HCT116 (cell line): ENCODE data around the gene TMEM204. TPM values are rescaled to one million over a fixed set of nuclear protein-coding genes. Genes with fewer than 3 reads are reported as not detected.

Experiments used
- ATAC-seq: fragments of 200-7000 bp; cut with Tn5 transposase; 2 replicates; pipeline ENCODE4 v1.9.1; 2020; ENCODE audit warnings: mild to moderate bottlenecking, moderate library complexity
- BruUV-seq: library from RNA; stranded (reverse); fragments of 400-500 nt; replicated peaks from 2 replicates; lab custom pipeline; 2021; lab: Mats Ljungman, UMichigan
- CTCF ChIA-PET: fragments of 300-600 bp; sonication (Branson Sonifier 250); formaldehyde crosslinking; loops from one replicate; lab custom pipeline; 2021; ENCODE audit warnings: antibody characterized with exemption; lab: Charles Lee
- POLR2A ChIA-PET: fragments of 300-600, 350-600 bp; sonication (Branson Sonifier 250); formaldehyde crosslinking; loops from one replicate; lab custom pipeline; 2021; ENCODE audit warnings: antibody characterized with exemption; lab: Charles Lee
- RAD21 ChIA-PET, 2 experiments: fragments of 300-600 bp; sonication (Branson Sonifier 250); formaldehyde crosslinking; loops; one replicate each; lab custom pipeline; 2023; ENCODE audit warnings: low total read pairs in 2 of 2; ENCODE audit not compliant: uncharacterized antibody in 2 of 2, unreplicated experiment in 2 of 2, low non-redundant PET in 1 of 2; lab: Charles Lee
- DNase-seq: peaks from one replicate; pipeline ENCODE4 v3.0.0-alpha.2; 2010; ENCODE audit warnings: low read depth, low spot score
- H2AFZ ChIP-seq: fragments of 200-600 bp; shearing (Covaris generic), sonication (generic); 2 replicates; pipeline ENCODE4 v1.6.1; 2017; ENCODE audit warnings: low read depth, mixed run types, mixed read lengths, antibody characterized with exemption, low read length; ENCODE audit not compliant: poor library complexity, severe bottlenecking
- H3K27ac ChIP-seq: 2 replicates; pipeline ENCODE4 v1.5.1; 2012; ENCODE audit warnings: low read depth, low read length
- H3K27me3 ChIP-seq: fragments of 200-600 bp; sonication (generic); 2 replicates; pipeline ENCODE4 v1.6.1; 2016; ENCODE audit warnings: mixed run types, low read length, mixed read lengths; ENCODE audit not compliant: insufficient read depth
- H3K36me3 ChIP-seq, 2 experiments: fragments of 200-500 bp in 1 of 2; fragments of 200-600 bp in 1 of 2; sonication (Bioruptor generic) in 1 of 2; sonication (generic) in 1 of 2; 2 replicates each; pipeline versions ENCODE4 v1.5.1 to v1.6.1; 2014 to 2016; ENCODE audit warnings: low read length in 2 of 2, inconsistent platforms in 1 of 2, mixed read lengths in 1 of 2, mixed run types in 1 of 2; ENCODE audit not compliant: insufficient read depth in 2 of 2, control insufficient read depth in 1 of 2
- H3K4me1 ChIP-seq, 2 experiments: fragments of 200-600 bp in 1 of 2; sonication (generic) in 1 of 2; 2 replicates each; pipeline versions ENCODE4 v1.5.1 to v1.6.1; 2012 to 2017; ENCODE audit warnings: low read length in 2 of 2, inconsistent platforms in 1 of 2, mild to moderate bottlenecking in 1 of 2, mixed read lengths in 1 of 2, mixed run types in 1 of 2, moderate library complexity in 1 of 2; ENCODE audit not compliant: insufficient read depth in 2 of 2, control insufficient read depth in 1 of 2
- H3K4me2 ChIP-seq: fragments of 200-600 bp; sonication (generic); 2 replicates; pipeline ENCODE4 v1.6.1; 2017; ENCODE audit warnings: mixed run types, low read length, mixed read lengths
- H3K4me3 ChIP-seq, 2 experiments: fragments of 200-600 bp in 1 of 2; sonication (generic) in 1 of 2; replicated peaks in 1 of 2; 2 replicates each; pipeline ENCODE4 v1.5.1; 2011 to 2016; ENCODE audit warnings: low read length in 2 of 2, control low read depth in 1 of 2, low read depth in 1 of 2, mild to moderate bottlenecking in 1 of 2, mixed read lengths in 1 of 2, mixed run types in 1 of 2
- H3K79me2 ChIP-seq: fragments of 200-600 bp; sonication (generic); 2 replicates; pipeline ENCODE4 v1.6.1; 2017; ENCODE audit warnings: mild to moderate bottlenecking, mixed run types, low read length, moderate library complexity, mixed read lengths; ENCODE audit not compliant: insufficient read depth
- H3K9ac ChIP-seq: fragments of 200-600 bp; sonication (generic); 2 replicates; pipeline ENCODE4 v1.6.1; 2016; ENCODE audit warnings: low read length, mixed read lengths
- H3K9me2 ChIP-seq: fragments of 200-600 bp; sonication (generic), shearing (Covaris generic); 2 replicates; pipeline ENCODE4 v1.6.1; 2017; ENCODE audit warnings: mixed run types, mild to moderate bottlenecking, moderate library complexity; ENCODE audit not compliant: insufficient read depth
- H3K9me3 ChIP-seq, 2 experiments: fragments of 200-500 bp in 1 of 2; fragments of 200-600 bp in 1 of 2; sonication (Bioruptor generic) in 1 of 2; sonication (generic) in 1 of 2; 2 replicates each; pipeline ENCODE4 v1.6.1; 2014 to 2017; ENCODE audit warnings: low read length in 2 of 2, mixed read lengths in 2 of 2, inconsistent platforms in 1 of 2, low read depth in 1 of 2, mild to moderate bottlenecking in 1 of 2, mixed run types in 1 of 2, moderate library complexity in 1 of 2; ENCODE audit not compliant: control insufficient read depth in 1 of 2, insufficient read depth in 1 of 2
- H4K20me1 ChIP-seq: fragments of 200-600 bp; sonication (generic), shearing (Covaris generic); 2 replicates; pipeline ENCODE4 v1.6.1; 2017; ENCODE audit warnings: mixed run types, mild to moderate bottlenecking, moderate library complexity; ENCODE audit not compliant: insufficient read depth
- CBX3 ChIP-seq: IDR thresholded peaks from 2 replicates; pipeline ENCODE4 v1.6.1; 2012; ENCODE audit warnings: low read depth
- EGR1 ChIP-seq: IDR thresholded peaks from 2 replicates; pipeline ENCODE4 v1.6.1; 2012; ENCODE audit warnings: low read depth
- ELF1 ChIP-seq: IDR thresholded peaks from 2 replicates; pipeline ENCODE4 v1.6.1; 2012; ENCODE audit warnings: low read depth, borderline replicate concordance
- EZH2 ChIP-seq: fragments of 200-600 bp; sonication (generic); IDR thresholded peaks from 2 replicates; pipeline ENCODE4 v1.6.1; 2017; ENCODE audit warnings: antibody characterized with exemption, mixed run types
- EZH2phosphoT487 ChIP-seq: fragments of 200-600 bp; IDR thresholded peaks from 2 replicates; pipeline ENCODE4 v1.6.1; 2018; ENCODE audit warnings: antibody characterized with exemption, borderline replicate concordance
- FOSL1 ChIP-seq: IDR thresholded peaks from 2 replicates; pipeline ENCODE4 v1.6.1; 2012; ENCODE audit warnings: low read depth
- JUND ChIP-seq: IDR thresholded peaks from 2 replicates; pipeline ENCODE4 v1.6.1; 2012
- POLR2A ChIP-seq: IDR thresholded peaks from 2 replicates; pipeline ENCODE4 v1.7.0; 2011; ENCODE audit warnings: borderline replicate concordance; ENCODE audit not compliant: insufficient read depth, insufficient read length; ENCODE audit errors: extremely low read depth
- SIN3A ChIP-seq: IDR thresholded peaks from 2 replicates; pipeline ENCODE4 v1.6.1; 2012; ENCODE audit warnings: low read depth
- SP1 ChIP-seq: IDR thresholded peaks from 2 replicates; pipeline ENCODE4 v1.6.1; 2012; ENCODE audit warnings: low read depth
- SRF ChIP-seq: IDR thresholded peaks from 2 replicates; pipeline ENCODE4 v1.6.1; 2012; ENCODE audit warnings: low read depth
- TCF7L2 ChIP-seq: IDR thresholded peaks from 2 replicates; pipeline ENCODE4 v1.7.0; 2011; ENCODE audit warnings: borderline replicate concordance, inconsistent platforms; ENCODE audit not compliant: insufficient read depth, insufficient read length; ENCODE audit errors: extremely low read depth
- YY1 ChIP-seq: IDR thresholded peaks from 2 replicates; pipeline ENCODE4 v1.6.1; 2011; ENCODE audit warnings: low read length, low read depth, moderate library complexity, mild to moderate bottlenecking; ENCODE audit not compliant: insufficient replicate concordance; ENCODE audit errors: extremely low read depth
- ZBTB33 ChIP-seq: IDR thresholded peaks from 2 replicates; pipeline ENCODE4 v1.6.1; 2011; ENCODE audit warnings: mild to moderate bottlenecking, low read length, moderate library complexity; ENCODE audit not compliant: insufficient replicate concordance; ENCODE audit errors: extremely low read depth
- ZFX ChIP-seq: fragments of 450-650 bp; IDR thresholded peaks from 2 replicates; pipeline ENCODE4 v1.6.1; 2017
- intact Hi-C: fragments of 100-400 bp; cut with micrococcal nuclease; formaldehyde crosslinking; loops from 2 replicates; pipeline ENCODE4 v1.10.0; 2022
- total RNA-seq: library from RNA; stranded (reverse); gene quantifications from one replicate; pipeline ENCODE4 v1.2.1, GENCODE V29; 2021; ENCODE audit not compliant: unreplicated experiment
- TF ChIP-seq, protein P1 (sequence below): IDR thresholded peaks from 2 replicates; pipeline ENCODE4 v1.6.1; 2012

TMEM204 gene
- total RNA-seq, 1 experiment from 2014 or later, result 0.22 TPM

- RAD21 ChIA-PET, result interaction anchor here in 1 of 2 experiments (0.6 kb wide), 1 partner anchor 75 kb away, joined by 3 read pairs; no protein-coding TSS in a partner anchor
- Histone ChIP-seq H3K4me3 (no peak overlapping the region), H3K9ac (no peak overlapping the region)
These were observed 2.2 kb downstream of the TMEM204 start for GRCh38 chr16:1535391-1536291.

GRCh38 chr16:1536601-1537000, 3.1 kb downstream of the TMEM204 start:
- Histone ChIP-seq H3K27ac (no peak overlapping the region), H4K20me1 (no peaks in the 10 kb centered on the region), H2AFZ (no peak overlapping the region), H3K79me2 (no peaks in the 10 kb centered on the region), H3K9me2 (no peaks in the 10 kb centered on the region), H3K9ac (no peak overlapping the region), H3K4me1 (peaks cover 0 to 1% of the 10 kb centered on the region in 2 experiments; a peak in 1 of 4 replicates), H3K4me2 (no peak overlapping the region), H3K36me3 (no peaks in the 10 kb centered on the region), H3K27me3 (no peaks in the 10 kb centered on the region), H3K9me3 (no peaks in the 10 kb centered on the region), H3K4me3 (no peak overlapping the region)
- no peak for DNase-seq
- no TSS peak for BruUV-seq
- TF ChIP-seq EGR1 (no peak), POLR2A (no peak), SP1 (no peak), FOSL1 (no peak), SRF (no peak), CBX3 (no peak), EZH2phosphoT487 (no peak), JUND (no peak), EZH2 (no peak), ZBTB33 (no peak), SIN3A (no peak), ELF1 (no peak), YY1 (no peak), ZFX (no peak)
- TF ChIP-seq, protein P1, sequence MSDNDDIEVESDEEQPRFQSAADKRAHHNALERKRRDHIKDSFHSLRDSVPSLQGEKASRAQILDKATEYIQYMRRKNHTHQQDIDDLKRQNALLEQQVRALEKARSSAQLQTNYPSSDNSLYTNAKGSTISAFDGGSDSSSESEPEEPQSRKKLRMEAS, result no peak
- RAD21 ChIA-PET, result interaction anchor here in 1 of 2 experiments (0.6 kb wide), 1 partner anchor 74 kb away, joined by 3 read pairs; no protein-coding TSS in a partner anchor
- intact Hi-C loops, result no loop called here
- CTCF ChIA-PET, result no interaction called here
- POLR2A ChIA-PET, result no interaction called here
- no peak for ATAC-seq

More at GRCh38 chr16:1535391-1536291, 2.2 kb downstream of the TMEM204 start:
- Histone ChIP-seq H3K36me3 (no peaks in the 10 kb centered on the region), H4K20me1 (no peaks in the 10 kb centered on the region), H2AFZ (no peak overlapping the region), H3K9me2 (no peaks in the 10 kb centered on the region), H3K27ac (no peak overlapping the region), H3K4me2 (no peak overlapping the region), H3K27me3 (no peaks in the 10 kb centered on the region), H3K9me3 (no peaks in the 10 kb centered on the region), H3K4me1 (no peaks in the 10 kb centered on the region), H3K79me2 (no peaks in the 10 kb centered on the region)
- no TSS peak for BruUV-seq
- CTCF ChIA-PET, result no interaction called here
- POLR2A ChIA-PET, result no interaction called here
- DNase-seq, result no peak
- TF ChIP-seq TCF7L2 (peak; percentile 43), JUND (no peak)
- no peak for ATAC-seq
- intact Hi-C loops, result no loop called here
